ENCODE results near the gene MRPL17. TPM values are rescaled to one million over a fixed set of nuclear protein-coding genes. Genes with fewer than 3 reads are reported as not detected.
A peak's percentile ranks its signal among the peaks of the same experiment; 100 is the strongest.

MRPL17 gene
- total and polyA plus RNA-seq, 4 donors, result 14.0 to 21.8 (median 19.0) TPM

DNA sequence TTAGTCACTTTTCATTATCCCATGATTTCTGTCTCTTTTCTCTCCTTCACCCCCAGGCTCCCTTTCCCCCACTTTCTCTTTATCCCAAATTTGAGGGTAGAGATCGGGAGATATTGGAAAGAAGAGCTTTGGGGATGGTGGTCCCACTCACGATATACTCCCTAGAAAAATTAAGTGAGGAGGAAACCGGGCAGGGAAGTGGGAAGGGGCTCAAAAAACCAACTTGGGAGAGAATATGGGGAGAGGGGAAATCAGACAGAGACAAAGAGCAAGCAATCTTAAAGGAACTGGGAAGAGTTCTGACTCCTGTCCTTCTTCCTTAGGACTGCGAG is 26.6 kb downstream of the MRPL17 start:
- TF ChIP-seq, protein P1, sequence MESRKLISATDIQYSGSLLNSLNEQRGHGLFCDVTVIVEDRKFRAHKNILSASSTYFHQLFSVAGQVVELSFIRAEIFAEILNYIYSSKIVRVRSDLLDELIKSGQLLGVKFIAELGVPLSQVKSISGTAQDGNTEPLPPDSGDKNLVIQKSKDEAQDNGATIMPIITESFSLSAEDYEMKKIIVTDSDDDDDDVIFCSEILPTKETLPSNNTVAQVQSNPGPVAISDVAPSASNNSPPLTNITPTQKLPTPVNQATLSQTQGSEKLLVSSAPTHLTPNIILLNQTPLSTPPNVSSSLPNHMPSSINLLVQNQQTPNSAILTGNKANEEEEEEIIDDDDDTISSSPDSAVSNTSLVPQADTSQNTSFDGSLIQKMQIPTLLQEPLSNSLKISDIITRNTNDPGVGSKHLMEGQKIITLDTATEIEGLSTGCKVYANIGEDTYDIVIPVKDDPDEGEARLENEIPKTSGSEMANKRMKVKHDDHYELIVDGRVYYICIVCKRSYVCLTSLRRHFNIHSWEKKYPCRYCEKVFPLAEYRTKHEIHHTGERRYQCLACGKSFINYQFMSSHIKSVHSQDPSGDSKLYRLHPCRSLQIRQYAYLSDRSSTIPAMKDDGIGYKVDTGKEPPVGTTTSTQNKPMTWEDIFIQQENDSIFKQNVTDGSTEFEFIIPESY (IDR thresholded peaks at IDR 0.05), result no peak
- TF ChIP-seq, protein P2, sequence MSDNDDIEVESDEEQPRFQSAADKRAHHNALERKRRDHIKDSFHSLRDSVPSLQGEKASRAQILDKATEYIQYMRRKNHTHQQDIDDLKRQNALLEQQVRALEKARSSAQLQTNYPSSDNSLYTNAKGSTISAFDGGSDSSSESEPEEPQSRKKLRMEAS (IDR thresholded peaks at IDR 0.05), result no peak
- TF ChIP-seq RXRA (IDR thresholded peaks at IDR 0.05), result no peak
- TF ChIP-seq, protein P3, sequence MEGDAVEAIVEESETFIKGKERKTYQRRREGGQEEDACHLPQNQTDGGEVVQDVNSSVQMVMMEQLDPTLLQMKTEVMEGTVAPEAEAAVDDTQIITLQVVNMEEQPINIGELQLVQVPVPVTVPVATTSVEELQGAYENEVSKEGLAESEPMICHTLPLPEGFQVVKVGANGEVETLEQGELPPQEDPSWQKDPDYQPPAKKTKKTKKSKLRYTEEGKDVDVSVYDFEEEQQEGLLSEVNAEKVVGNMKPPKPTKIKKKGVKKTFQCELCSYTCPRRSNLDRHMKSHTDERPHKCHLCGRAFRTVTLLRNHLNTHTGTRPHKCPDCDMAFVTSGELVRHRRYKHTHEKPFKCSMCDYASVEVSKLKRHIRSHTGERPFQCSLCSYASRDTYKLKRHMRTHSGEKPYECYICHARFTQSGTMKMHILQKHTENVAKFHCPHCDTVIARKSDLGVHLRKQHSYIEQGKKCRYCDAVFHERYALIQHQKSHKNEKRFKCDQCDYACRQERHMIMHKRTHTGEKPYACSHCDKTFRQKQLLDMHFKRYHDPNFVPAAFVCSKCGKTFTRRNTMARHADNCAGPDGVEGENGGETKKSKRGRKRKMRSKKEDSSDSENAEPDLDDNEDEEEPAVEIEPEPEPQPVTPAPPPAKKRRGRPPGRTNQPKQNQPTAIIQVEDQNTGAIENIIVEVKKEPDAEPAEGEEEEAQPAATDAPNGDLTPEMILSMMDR (IDR thresholded peaks at IDR 0.05; ENCODE audit: low read depth, low read length, missing input control), result no peak
- no peak for TF ChIP-seq NR2F2 (IDR thresholded peaks at IDR 0.05)
- TF ChIP-seq FOXA2 (IDR thresholded peaks at IDR 0.05), result no peak
- no peak for TF ChIP-seq GABPA (IDR thresholded peaks at IDR 0.05 in 1 of 2, conservative IDR thresholded peaks at IDR 0.05 in 1 of 2)
- no peak for TF ChIP-seq TAF1 (conservative IDR thresholded peaks at IDR 0.05)
- no peak for TF ChIP-seq JUND (IDR thresholded peaks at IDR 0.05)
- TF ChIP-seq, protein P4, sequence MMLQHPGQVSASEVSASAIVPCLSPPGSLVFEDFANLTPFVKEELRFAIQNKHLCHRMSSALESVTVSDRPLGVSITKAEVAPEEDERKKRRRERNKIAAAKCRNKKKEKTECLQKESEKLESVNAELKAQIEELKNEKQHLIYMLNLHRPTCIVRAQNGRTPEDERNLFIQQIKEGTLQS (IDR thresholded peaks at IDR 0.05), result no peak
- TF ChIP-seq RAD21 (IDR thresholded peaks at IDR 0.05), result no peak
- TF ChIP-seq, protein P5, sequence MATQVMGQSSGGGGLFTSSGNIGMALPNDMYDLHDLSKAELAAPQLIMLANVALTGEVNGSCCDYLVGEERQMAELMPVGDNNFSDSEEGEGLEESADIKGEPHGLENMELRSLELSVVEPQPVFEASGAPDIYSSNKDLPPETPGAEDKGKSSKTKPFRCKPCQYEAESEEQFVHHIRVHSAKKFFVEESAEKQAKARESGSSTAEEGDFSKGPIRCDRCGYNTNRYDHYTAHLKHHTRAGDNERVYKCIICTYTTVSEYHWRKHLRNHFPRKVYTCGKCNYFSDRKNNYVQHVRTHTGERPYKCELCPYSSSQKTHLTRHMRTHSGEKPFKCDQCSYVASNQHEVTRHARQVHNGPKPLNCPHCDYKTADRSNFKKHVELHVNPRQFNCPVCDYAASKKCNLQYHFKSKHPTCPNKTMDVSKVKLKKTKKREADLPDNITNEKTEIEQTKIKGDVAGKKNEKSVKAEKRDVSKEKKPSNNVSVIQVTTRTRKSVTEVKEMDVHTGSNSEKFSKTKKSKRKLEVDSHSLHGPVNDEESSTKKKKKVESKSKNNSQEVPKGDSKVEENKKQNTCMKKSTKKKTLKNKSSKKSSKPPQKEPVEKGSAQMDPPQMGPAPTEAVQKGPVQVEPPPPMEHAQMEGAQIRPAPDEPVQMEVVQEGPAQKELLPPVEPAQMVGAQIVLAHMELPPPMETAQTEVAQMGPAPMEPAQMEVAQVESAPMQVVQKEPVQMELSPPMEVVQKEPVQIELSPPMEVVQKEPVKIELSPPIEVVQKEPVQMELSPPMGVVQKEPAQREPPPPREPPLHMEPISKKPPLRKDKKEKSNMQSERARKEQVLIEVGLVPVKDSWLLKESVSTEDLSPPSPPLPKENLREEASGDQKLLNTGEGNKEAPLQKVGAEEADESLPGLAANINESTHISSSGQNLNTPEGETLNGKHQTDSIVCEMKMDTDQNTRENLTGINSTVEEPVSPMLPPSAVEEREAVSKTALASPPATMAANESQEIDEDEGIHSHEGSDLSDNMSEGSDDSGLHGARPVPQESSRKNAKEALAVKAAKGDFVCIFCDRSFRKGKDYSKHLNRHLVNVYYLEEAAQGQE (IDR thresholded peaks at IDR 0.05), result no peak
- no peak for TF ChIP-seq HNF4G (IDR thresholded peaks at IDR 0.05)
- Histone ChIP-seq H3K27ac (ENCODE audit: low read depth in 1 of 2, low read length in 2 of 2) (no peak overlapping the region), H3K9me3 (ENCODE audit: control insufficient read depth in 4 of 4, low read length in 3 of 4) (no peaks in the 10 kb centered on the region), H3K4me1 (ENCODE audit: control insufficient read depth in 4 of 4, insufficient read depth in 4 of 4, low read length in 3 of 4) (peaks cover 0 to 10% (median 3%) of the 10 kb centered on the region in 4 donors), H3K9ac (ENCODE audit: low read depth in 1 of 2, low read length in 2 of 2) (no peak overlapping the region), H3K4me3 (ENCODE audit: low read depth in 1 of 3, low read length in 3 of 3) (no peak overlapping the region), H3K27me3 (ENCODE audit: control insufficient read depth in 4 of 4, insufficient read depth in 4 of 4, low read length in 3 of 4) (no peaks in the 10 kb centered on the region), H3K36me3 (ENCODE audit: control insufficient read depth in 4 of 4, insufficient read depth in 3 of 4, low read depth in 1 of 4, low read length in 3 of 4) (no peaks in the 10 kb centered on the region)
- WGBS, result 58% methylated on average over 4 of the region's 4 CpGs
- DNase-seq (ENCODE audit: low spot score), result no peak

DNA sequence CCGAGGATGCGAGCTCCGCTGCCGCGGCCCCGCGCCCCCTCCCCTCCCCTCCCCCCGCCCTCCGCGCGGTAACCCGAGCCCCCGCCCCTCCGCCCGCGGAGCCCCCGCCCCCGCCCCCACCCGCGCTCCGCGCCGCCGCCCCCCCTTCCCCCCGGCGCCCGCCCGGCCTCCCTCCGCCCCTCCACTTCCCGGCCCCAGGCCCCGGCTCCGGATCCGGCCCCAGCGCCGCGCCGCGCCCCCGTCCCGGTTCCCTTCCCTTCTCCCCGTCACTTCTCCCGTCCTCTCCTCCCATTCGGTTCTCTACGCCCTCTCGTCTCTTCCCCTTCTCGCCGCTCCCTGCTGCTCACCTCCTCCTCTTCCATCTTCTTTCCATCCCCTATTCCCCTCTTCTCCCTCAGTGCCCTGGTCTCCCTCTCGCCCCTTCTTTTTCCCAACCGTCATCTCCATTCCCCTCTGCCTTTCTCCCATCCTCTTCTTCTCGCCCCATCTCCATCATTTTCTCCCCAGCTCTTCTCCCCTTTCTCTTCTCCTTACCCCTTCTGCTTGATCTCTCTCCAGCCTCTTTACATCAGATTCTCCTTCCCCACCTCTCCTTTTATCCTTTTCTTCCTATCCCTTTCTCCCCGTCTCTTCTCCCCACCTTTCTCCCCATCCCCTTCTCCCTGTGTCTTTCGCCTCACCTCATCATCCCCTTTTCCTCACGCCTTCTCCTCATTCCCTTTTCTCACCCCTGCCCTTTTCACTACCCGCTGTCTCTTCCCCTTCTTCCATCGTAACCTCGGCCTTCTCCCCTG is 27.2 kb downstream of the MRPL17 start, which contains the start of gene DCHS1:
Gene DCHS1, minus strand, starts transcription at position 20 of the 794 bp plus-strand sequence. CDS start 14,196 bp downstream, outside the sequence.
- DNase-seq (ENCODE audit: low spot score), result no peak
- H3K9ac ChIP-seq (ENCODE audit: low read depth in 1 of 2, low read length in 2 of 2), result no peak within 1 kb of the TSS
- 17% methylated on average over 38 of the region's 56 CpGs for WGBS

More for the DNA sequence above, 27.2 kb downstream of the MRPL17 start, which contains the start of gene DCHS1:
- H3K27me3 ChIP-seq (ENCODE audit: control insufficient read depth in 4 of 4, insufficient read depth in 4 of 4, low read length in 3 of 4), result no peaks in the 10 kb centered on the region
- H3K36me3 ChIP-seq (ENCODE audit: control insufficient read depth in 4 of 4, insufficient read depth in 3 of 4, low read depth in 1 of 4, low read length in 3 of 4), result no peaks in the 10 kb centered on the region
- peaks cover 0 to 10% (median 3%) of the 10 kb centered on the region in 4 donors for H3K4me1 ChIP-seq (ENCODE audit: control insufficient read depth in 4 of 4, insufficient read depth in 4 of 4, low read length in 3 of 4)
- H3K4me3 ChIP-seq (ENCODE audit: low read depth in 1 of 3, low read length in 3 of 3), result peak within 1 kb of the TSS in 2 of 3 donors; percentile 23 to 53
- TF ChIP-seq, protein P5 (IDR thresholded peaks at IDR 0.05), result no peak
- TF ChIP-seq FOXA1 (IDR thresholded peaks at IDR 0.05), result no peak
- TF ChIP-seq, protein P1 (IDR thresholded peaks at IDR 0.05), result no peak
- H3K27ac ChIP-seq (ENCODE audit: low read depth in 1 of 2, low read length in 2 of 2), result no peak within 1 kb of the TSS
- no peaks in the 10 kb centered on the region for H3K9me3 ChIP-seq (ENCODE audit: control insufficient read depth in 4 of 4, low read length in 3 of 4)

Measured in liver (tissue), 9 donors.